Activated T-cell treated with anti-CD3 and anti-CD28 coated beads, Interleukin-2, amount 50 U/mL, for 4 hours (primary cell): ENCODE data around the gene ASPHD1. TPM values are rescaled to one million over a fixed set of nuclear protein-coding genes. Genes with fewer than 3 reads are reported as not detected.
"Not testable (repeated sequence)": the region's sequence is repeated elsewhere in the genome, so short reads cannot be mapped to it uniquely, and the experiment has no call there.

Source experiments
- ATAC-seq, 2 donors: fragments of 200-7000 bp; cut with Tn5 transposase; one replicate each; pipeline ENCODE4 v1.10.0; 2021
- DNase-seq: peaks from one replicate; pipeline ENCODE4 v3.0.0-alpha.2; 2020
- H3K27me3 Mint-ChIP-seq: one replicate; pipeline ENCODE4 v1.8.0; 2021; ENCODE audit warnings: low read depth, mixed read lengths
- H3K36me3 Mint-ChIP-seq: one replicate; pipeline ENCODE4 v1.8.0; 2022; ENCODE audit warnings: mixed read lengths; ENCODE audit not compliant: insufficient read depth
- H3K4me1 Mint-ChIP-seq: one replicate; pipeline ENCODE4 v1.8.0; 2021; ENCODE audit warnings: low read depth, mixed read lengths
- H3K4me3 Mint-ChIP-seq: one replicate; pipeline ENCODE4 v1.8.0; 2021; ENCODE audit warnings: mild to moderate bottlenecking, moderate library complexity, mixed read lengths
- H3K9me3 Mint-ChIP-seq: one replicate; pipeline ENCODE4 v1.8.0; 2021; ENCODE audit warnings: mixed read lengths
- total RNA-seq, 3 donors: library from RNA; stranded (reverse); gene quantifications; one replicate each; pipeline ENCODE4 v1.2.1, GENCODE V29; 2021

ASPHD1 gene
- total RNA-seq, 3 donors from 2014 or later, result 2.1 to 3.4 (median 3.2) TPM

DNA sequence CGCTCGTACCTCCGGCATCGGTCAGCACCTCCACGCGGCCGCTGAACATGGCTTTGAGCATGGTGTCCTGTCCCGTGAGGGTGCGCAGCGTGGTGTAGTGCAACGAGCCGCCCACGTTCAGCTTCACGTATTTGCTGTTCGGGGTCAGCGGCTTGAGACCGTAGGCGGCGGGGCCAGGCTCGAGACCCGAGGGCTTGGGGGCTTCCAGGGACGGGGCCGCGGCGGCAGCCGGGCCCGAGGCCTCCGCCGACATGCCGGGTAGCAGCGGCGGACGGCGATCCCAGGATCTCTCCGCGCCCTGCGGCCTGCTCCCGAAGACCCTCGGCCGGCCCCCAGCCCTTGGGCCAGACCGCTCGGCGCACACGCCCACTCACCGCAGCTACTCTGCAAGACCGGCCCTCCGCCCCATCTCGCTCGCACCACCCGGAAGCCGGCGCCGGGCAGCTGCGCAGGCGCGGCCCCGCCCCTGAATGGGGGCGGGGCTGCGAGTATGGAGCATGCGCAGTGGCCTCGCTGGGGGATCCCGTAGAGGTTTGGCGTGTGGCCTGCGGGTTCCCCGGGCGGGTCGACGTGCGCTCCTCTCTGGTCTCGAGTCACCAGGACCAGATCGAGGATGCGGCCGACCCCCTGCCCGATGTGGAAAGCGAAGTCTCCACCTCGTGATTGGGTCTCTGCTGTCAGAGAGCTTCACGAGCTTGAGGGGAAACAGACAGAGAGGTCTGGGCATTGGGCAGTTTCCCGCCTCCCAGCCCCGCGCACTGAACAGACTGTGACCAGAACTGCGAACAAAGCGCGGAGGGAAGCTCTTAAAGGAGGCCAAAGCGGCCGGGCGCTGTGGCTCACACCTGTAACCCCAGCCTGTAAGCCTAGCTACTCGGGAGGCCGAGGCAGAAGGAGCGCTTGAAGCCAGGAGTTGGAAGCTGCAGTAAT lies 25.8 kb downstream of the ASPHD1 start, which contains the start of gene KCTD13:
KCTD13 (minus strand) TSS at position 446 of the 930 bp plus-strand sequence; CDS start at position 253, 193 bp downstream.
- peak; percentile 89 to 91 for ATAC-seq

DNA sequence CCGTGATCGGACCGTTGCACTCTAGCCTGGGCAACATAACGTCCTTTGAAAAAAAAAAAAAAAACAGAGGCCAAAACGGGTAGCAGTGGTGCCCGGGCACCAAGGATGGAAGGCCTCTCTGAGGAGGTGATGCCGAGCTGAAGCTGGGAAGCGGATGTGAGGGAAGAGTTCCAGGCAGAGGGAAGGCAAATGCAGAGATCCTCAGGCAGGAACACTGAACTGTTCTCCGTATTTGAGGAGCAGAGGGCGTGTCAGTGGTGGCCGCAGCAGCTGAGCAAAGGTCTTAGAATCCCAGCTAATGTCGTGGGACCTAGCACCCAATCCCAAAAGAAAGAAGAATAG lies 26.4 kb downstream of the ASPHD1 start:
- peak overlapping the region; percentile 91 for H3K4me3 Mint-ChIP-seq
- ATAC-seq (no peak), DNase-seq (no peak)
- H3K27me3 Mint-ChIP-seq, result no peaks in the 10 kb centered on the region
- H3K9me3 Mint-ChIP-seq, result no peaks in the 10 kb centered on the region
- H3K36me3 Mint-ChIP-seq, result peaks cover 8% of the 10 kb centered on the region
- H3K4me1 Mint-ChIP-seq, result peaks cover 37% of the 10 kb centered on the region

More for the DNA sequence above, 25.8 kb downstream of the ASPHD1 start, which contains the start of gene KCTD13:
- DNase-seq, result peak; percentile 86
- Mint-ChIP-seq H3K4me1 (peaks cover 41% of the 10 kb centered on the region), H3K36me3 (peaks cover 12% of the 10 kb centered on the region), H3K9me3 (no peaks in the 10 kb centered on the region), H3K4me3 (peak within 1 kb of the TSS; percentile 91), H3K27me3 (no peaks in the 10 kb centered on the region)

DNA sequence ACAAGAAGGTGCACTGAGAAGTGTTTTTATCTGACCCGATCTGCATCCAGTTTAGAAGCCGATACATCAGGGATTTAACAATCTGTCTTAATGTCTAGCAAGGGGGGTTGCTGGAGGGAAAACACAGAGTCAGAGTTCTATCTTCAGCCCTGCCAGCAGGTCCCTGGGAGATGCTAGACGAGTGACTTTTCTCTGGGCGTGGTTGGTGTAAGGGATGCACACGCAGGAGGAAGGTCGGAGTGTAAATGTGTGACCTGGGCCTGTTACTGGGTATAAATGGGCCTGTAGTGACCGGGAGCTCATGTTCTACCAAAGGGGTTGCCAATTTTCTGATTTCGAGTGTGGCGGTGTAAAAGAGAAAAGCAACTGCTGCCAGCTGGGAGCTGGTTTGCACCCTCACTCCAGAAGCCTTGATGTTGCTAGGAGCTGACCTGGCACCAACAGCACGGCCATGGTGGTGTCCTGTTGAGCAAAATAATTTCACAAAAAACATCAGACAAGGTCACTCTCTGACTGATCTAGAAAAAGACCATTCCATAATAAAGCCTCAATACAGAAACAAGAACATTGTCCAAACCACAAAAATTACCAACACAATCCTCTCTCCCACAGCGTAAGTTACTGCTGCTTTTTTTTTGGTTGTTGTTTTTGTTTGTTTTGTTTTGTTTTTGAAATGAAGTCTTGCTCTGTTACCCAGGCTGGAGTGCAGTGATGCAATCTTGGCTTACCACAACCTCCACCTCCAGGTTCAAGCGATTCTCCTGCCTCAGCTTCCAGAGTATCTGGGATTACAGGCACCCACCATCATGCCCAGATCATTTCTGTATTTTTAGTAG lies 27.0 kb downstream of the ASPHD1 start:
- H3K36me3 Mint-ChIP-seq, result peaks cover 8% of the 10 kb centered on the region
- ATAC-seq (no peak), DNase-seq (no peak)
- H3K27me3 Mint-ChIP-seq, result no peaks in the 10 kb centered on the region
- peak overlapping the region; percentile 91 for H3K4me3 Mint-ChIP-seq
- H3K4me1 Mint-ChIP-seq, result peaks cover 37% of the 10 kb centered on the region
- no peaks in the 10 kb centered on the region for H3K9me3 Mint-ChIP-seq

DNA sequence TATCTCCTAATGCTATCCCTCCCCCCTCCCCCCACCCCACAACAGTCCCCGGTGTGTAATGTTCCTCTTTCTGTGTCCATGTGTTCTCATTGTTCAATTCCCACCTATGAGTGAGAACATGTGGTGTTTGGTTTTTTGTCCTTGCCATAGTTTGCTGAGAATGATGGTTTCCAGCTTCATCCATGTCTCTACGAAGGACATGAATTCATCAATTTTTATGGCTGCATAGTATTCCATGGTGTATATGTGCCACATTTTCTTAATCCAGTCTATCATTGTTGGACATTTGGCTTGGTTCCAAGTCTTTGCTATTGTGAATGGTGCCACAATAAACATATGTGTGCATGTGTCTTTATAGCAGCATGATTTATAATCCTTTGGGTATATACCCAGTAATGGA lies 31.5 kb downstream of the ASPHD1 start:
- not testable (repeated sequence) for H3K9me3 Mint-ChIP-seq, ATAC-seq, H3K27me3 Mint-ChIP-seq, H3K4me1 Mint-ChIP-seq, H3K4me3 Mint-ChIP-seq, DNase-seq, H3K36me3 Mint-ChIP-seq

DNA sequence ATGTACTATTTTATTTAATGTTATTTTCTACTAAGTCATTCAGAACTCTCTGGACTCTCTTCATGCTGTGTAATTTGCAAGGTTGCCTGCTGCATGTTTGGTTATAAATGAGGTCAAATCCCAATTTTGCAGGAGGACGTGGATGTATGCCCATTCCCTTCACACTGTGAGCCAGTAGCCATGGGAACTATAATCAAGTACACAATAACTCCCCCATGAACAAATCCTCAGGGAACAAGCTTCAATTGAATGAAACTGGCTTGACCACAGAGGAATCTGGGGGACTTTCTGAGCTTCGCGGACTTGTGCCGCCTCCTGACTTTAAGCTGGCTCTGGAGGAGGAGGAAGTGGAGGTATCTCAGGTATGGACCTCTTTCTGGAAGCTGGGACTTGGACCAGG lies 40.4 kb downstream of the ASPHD1 start:
- H3K9me3 Mint-ChIP-seq, result no peaks in the 10 kb centered on the region
- no peaks in the 10 kb centered on the region for H3K4me1 Mint-ChIP-seq
- no peaks in the 10 kb centered on the region for H3K36me3 Mint-ChIP-seq

DNA sequence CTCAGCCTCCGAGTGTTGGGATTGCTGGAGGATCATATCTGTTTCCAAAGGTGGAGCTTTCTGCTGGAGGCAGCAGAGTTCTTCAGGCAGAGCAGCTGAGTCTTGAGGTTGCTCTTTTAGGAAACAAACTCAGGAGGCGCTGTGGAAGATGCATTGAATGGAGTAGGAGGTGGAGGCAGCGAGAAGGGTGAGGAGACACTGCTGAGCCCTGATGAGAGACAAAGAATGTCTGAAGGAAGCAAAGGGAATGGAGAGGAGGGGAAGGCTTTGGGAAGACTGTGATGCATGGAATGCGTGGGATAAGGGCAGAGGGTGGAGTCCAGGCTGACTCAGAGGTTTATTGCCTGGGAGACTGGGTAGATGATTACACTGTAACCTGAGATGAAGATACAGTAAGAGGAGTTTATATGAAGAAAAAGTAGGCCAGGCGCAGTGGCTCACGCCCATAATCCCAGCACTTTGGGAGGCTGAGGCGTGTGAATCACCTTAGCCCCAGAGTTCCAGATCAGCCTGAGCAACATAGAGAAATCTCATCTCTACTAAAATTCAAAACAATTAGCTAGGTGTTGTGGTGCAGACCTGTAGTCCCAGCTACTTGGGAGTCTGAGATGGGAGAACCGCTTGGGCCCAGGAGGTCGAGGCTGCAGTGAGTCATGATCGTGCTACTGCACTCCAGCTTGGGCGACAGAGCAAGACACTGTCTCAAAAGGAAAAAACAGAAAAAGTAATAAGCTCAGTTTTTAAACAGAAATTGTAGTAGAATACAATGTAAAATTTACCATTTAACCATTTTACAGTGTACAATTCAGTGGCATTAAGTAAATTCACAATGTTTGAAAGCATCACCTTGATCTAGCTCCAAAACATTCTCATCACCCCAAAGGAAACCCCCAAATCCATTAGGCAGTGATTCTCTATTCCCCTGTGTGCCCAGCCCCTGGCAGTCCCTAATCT lies 43.8 kb downstream of the ASPHD1 start:
- H3K4me3 Mint-ChIP-seq, result no peak overlapping the region
- DNase-seq, result no peak
- H3K4me1 Mint-ChIP-seq, result no peaks in the 10 kb centered on the region
- H3K9me3 Mint-ChIP-seq, result no peaks in the 10 kb centered on the region
- H3K36me3 Mint-ChIP-seq, result no peaks in the 10 kb centered on the region
- H3K27me3 Mint-ChIP-seq, result peaks cover 5% of the 10 kb centered on the region
- no peak for ATAC-seq

More for the DNA sequence above, 40.4 kb downstream of the ASPHD1 start:
- peaks cover 5% of the 10 kb centered on the region for H3K27me3 Mint-ChIP-seq
- no peak overlapping the region for H3K4me3 Mint-ChIP-seq
- DNase-seq, result no peak
- no peak for ATAC-seq

DNA sequence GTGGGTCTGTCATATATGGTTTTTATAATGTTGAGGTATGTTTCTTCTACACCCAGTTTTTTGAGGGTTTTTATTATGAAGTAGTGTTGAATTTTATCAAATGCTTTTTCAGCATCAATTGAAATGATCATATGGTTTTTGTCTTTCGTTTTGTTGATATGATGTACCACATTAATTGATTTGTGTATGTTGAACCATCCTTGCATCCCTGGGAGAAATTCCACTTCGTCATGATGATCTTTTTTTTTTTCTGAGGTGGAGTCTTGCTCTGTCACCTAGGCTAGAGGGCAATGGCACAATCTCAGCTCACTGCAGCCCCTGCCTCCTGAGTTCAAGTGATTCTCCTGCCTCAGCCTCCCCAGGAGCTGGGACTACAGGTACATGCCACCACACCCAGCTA lies 47.6 kb downstream of the ASPHD1 start:
- Mint-ChIP-seq H3K27me3 (peaks cover 2% of the 10 kb centered on the region), H3K9me3 (peaks cover 11% of the 10 kb centered on the region), H3K4me1 (no peaks in the 10 kb centered on the region), H3K36me3 (peaks cover 1% of the 10 kb centered on the region), H3K4me3 (no peak overlapping the region)
- no peak for ATAC-seq
- no peak for DNase-seq

DNA sequence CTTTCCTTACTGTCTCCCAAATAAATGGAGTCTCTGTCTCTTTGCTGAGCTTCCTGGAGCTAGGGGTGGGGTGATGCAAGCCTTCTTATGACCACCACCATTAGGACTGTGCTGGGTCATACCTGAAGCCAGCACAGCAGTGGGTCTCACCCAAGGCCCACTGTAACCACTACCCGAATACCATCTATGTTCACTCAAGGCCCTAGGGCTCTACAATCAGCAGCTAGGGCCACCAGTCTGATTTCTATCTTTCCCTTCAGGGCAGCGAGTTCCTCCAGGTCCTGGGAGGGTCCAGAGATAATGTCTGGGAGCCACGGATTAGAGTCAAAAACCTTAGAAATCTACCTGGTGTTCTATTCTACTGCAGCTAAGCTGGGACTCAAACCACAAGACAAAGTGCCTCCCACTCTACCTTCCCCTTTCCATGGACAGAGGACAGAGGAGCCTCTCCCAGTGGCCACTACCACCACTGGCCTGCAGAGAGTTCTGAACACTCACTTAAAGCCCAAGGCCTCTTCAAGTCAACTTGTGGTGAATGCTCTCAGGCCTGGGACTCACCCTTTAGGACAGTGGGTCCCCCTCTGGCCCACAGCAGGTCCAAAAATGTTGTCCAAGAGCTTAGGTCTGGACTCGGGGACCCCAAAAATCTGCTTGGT lies 50.6 kb downstream of the ASPHD1 start:
- DNase-seq (no peak), ATAC-seq (no peak)
- Mint-ChIP-seq H3K27me3 (peaks cover 4% of the 10 kb centered on the region), H3K4me1 (no peaks in the 10 kb centered on the region), H3K9me3 (peaks cover 11% of the 10 kb centered on the region), H3K4me3 (no peak overlapping the region), H3K36me3 (peaks cover 1% of the 10 kb centered on the region)

DNA sequence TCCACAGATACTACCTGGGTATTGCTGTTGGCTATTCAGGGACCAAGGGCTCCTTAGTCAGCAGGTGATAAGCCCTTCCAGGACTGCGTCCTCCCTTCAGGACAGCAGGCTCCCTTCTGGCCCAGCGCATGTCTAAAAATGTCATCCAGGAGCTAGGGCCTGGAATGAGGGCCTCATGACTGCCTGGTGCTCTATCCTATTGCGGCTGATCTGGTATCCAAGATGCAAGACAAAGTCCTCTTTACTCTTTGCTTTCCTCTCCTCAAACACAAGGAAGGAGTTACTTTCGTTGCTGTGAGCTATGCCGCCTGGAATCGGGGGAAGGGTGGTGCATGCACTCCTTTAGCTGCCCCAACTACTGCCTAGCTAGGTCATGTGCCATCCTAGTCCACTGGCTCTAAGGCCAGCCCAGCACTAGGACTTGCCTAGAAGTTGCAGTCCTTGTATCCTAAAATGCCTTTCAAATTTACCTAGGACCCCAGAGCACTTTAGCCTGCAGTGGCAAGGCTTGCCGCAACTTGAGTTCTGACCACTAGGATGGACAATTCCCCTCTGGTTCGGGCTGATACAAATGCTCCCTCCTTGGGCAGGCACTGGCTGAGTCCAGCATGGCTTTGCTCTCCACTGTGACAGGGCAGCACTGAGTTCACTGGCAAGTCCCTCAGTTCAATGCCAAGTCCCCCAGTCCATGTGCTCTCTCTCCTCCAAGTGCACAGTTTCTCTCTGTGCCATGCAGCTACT lies 51.5 kb downstream of the ASPHD1 start:
- Mint-ChIP-seq H3K27me3 (peaks cover 4% of the 10 kb centered on the region), H3K4me3 (no peak overlapping the region), H3K4me1 (no peaks in the 10 kb centered on the region), H3K9me3 (peaks cover 11% of the 10 kb centered on the region), H3K36me3 (peaks cover 1% of the 10 kb centered on the region)
- ATAC-seq (no peak), DNase-seq (no peak)

Other genes with a start within 250 kb of the ASPHD1 start
- gene SPN, start 237.2 kb upstream of the ASPHD1 start, total RNA-seq, result 10 to 100 TPM; 37.5 to 41.0 (median 39.9) TPM
- gene QPRT, start 221.3 kb upstream of the ASPHD1 start, total RNA-seq, result 1 to 10 TPM; 1.9 to 3.0 (median 2.1) TPM
- gene C16orf54, start 154.5 kb upstream of the ASPHD1 start, total RNA-seq, result 1 to 10 TPM; 6.8 to 8.8 (median 7.2) TPM
- gene ZG16, start 122.2 kb upstream of the ASPHD1 start, total RNA-seq, result under 1 TPM in 1 of 3 donors, not detected in 2; 0.05 TPM
- gene KIF22, start 109.7 kb upstream of the ASPHD1 start, total RNA-seq, result 10 to 100 TPM; 73.5 to 82.2 (median 79.7) TPM
- 100 to 1,000 TPM; 321 to 471 (median 409) TPM for gene MAZ, start 94.0 kb upstream of the ASPHD1 start, total RNA-seq
- gene PRRT2, start 88.3 kb upstream of the ASPHD1 start, total RNA-seq, result 1 to 10 TPM in 1 of 3 donors, under 1 TPM in 2; 0.34 to 1.6 (median 0.76) TPM
- 10 to 100 TPM; 35.2 to 40.9 (median 40.7) TPM for gene PAGR1, start 84.3 kb upstream of the ASPHD1 start, total RNA-seq
- gene MVP, start 80.0 kb upstream of the ASPHD1 start, total RNA-seq, result 10 to 100 TPM; 80.6 to 86.4 (median 85.8) TPM
- 10 to 100 TPM; 56.7 to 61.0 (median 59.7) TPM for gene CDIPT, start 37.3 kb upstream of the ASPHD1 start, total RNA-seq
- gene SEZ6L2, start 938 bp upstream of the ASPHD1 start, total RNA-seq, result under 1 TPM in 2 of 3 donors, not detected in 1; 0.18 to 0.33 TPM
- 10 to 100 TPM; 42.7 to 45.4 (median 44.1) TPM for gene KCTD13, start 25.7 kb downstream of the ASPHD1 start, total RNA-seq
- gene TMEM219, start 61.6 kb downstream of the ASPHD1 start, total RNA-seq, result 10 to 100 TPM; 19.3 to 30.8 (median 27.7) TPM
- 10 to 100 TPM; 34.9 to 37.9 (median 37.8) TPM for gene TAOK2, start 73.4 kb downstream of the ASPHD1 start, total RNA-seq
- gene HIRIP3, start 95.1 kb downstream of the ASPHD1 start, total RNA-seq, result 10 to 100 TPM; 43.4 to 52.5 (median 50.7) TPM
- gene INO80E, start 95.8 kb downstream of the ASPHD1 start, total RNA-seq, result 100 to 1,000 TPM; 103 to 113 (median 112) TPM
- 1 to 10 TPM in 2 of 3 donors, under 1 TPM in 1; 0.49 to 2.5 (median 1.1) TPM for gene DOC2A, start 110.5 kb downstream of the ASPHD1 start, total RNA-seq
- not detected for gene C16orf92, start 122.7 kb downstream of the ASPHD1 start, total RNA-seq
- gene TLCD3B, start 130.8 kb downstream of the ASPHD1 start, total RNA-seq, result under 1 TPM; 0.22 to 0.33 (median 0.32) TPM
- 1,000 to 10,000 TPM; 2,101 to 2,362 (median 2,220) TPM for gene ALDOA, start 165.3 kb downstream of the ASPHD1 start, total RNA-seq
- 100 to 1,000 TPM; 147 to 164 (median 152) TPM for gene PPP4C, start 175.5 kb downstream of the ASPHD1 start, total RNA-seq
- under 1 TPM; 0.33 to 0.87 (median 0.48) TPM for gene TBX6, start 191.4 kb downstream of the ASPHD1 start, total RNA-seq
- 1 to 10 TPM; 4.4 to 7.2 (median 6.1) TPM for gene YPEL3, start 195.7 kb downstream of the ASPHD1 start, total RNA-seq
- 1 to 10 TPM in 2 of 3 donors, under 1 TPM in 1; 0.76 to 3.3 (median 2.7) TPM for gene GDPD3, start 213.0 kb downstream of the ASPHD1 start, total RNA-seq
- 10 to 100 TPM; 29.1 to 37.5 (median 32.6) TPM for gene MAPK3, start 222.7 kb downstream of the ASPHD1 start, total RNA-seq